Heart left ventricle (tissue), 16 donors: ENCODE measurements around the gene CEP83. TPM values are rescaled to one million over a fixed set of nuclear protein-coding genes. Genes with fewer than 3 reads are reported as not detected.

Experiments
- ATAC-seq, 4 donors: fragments of 200-7000 bp; cut with Tn5 transposase; one replicate each; pipeline ENCODE4 v1.9.1; 2020 to 2022; ENCODE audit warnings: moderate library complexity in 4 of 4, mild to moderate bottlenecking in 3 of 4, moderate number of reproducible peaks in 1 of 4
- DNase-seq, 5 donors: peaks; one replicate each; pipeline ENCODE4 v3.0.0-alpha.2; 2020
- H3K27ac ChIP-seq, 12 donors: fragments of 200-600 bp; sonication (generic) in 4 of 12; one replicate each; pipeline versions ENCODE4 v1.5.0 to v1.8.0; 2016 to 2022; ENCODE audit warnings: mild to moderate bottlenecking in 2 of 12
- H3K27me3 ChIP-seq, 9 donors: fragments of 200-600 bp; sonication (generic) in 2 of 9; one replicate each; pipeline versions ENCODE4 v1.5.1 to v1.8.0; 2016 to 2022; ENCODE audit warnings: mild to moderate bottlenecking in 3 of 9
- H3K36me3 ChIP-seq, 9 donors: fragments of 200-600 bp; sonication (generic) in 2 of 9; one replicate each; pipeline versions ENCODE4 v1.5.0 to v1.8.0; 2018 to 2022; ENCODE audit warnings: mild to moderate bottlenecking in 2 of 9
- H3K4me1 ChIP-seq, 12 donors: fragments of 200-600 bp; sonication (generic) in 4 of 12; one replicate each; pipeline versions ENCODE4 v1.5.0 to v1.8.0; 2016 to 2022; ENCODE audit warnings: mild to moderate bottlenecking in 3 of 12
- H3K4me3 ChIP-seq, 12 donors: fragments of 200-600 bp; sonication (generic) in 4 of 12; one replicate each; pipeline versions ENCODE4 v1.5.0 to v1.8.0; 2017 to 2022; ENCODE audit warnings: mild to moderate bottlenecking in 9 of 12, moderate library complexity in 4 of 12
- H3K9me3 ChIP-seq, 12 donors: fragments of 200-600 bp; sonication (generic) in 4 of 12; one replicate each; pipeline versions ENCODE4 v1.5.0 to v1.8.0; 2016 to 2022; ENCODE audit warnings: mild to moderate bottlenecking in 1 of 12
- CTCF ChIP-seq, 12 donors: fragments of 200-600 bp; sonication (generic) in 4 of 12; IDR thresholded peaks; one replicate each; pipeline versions ENCODE4 v1.5.0 to v1.8.0; 2018 to 2022; ENCODE audit warnings: antibody characterized with exemption in 12 of 12, mild to moderate bottlenecking in 5 of 12
- POLR2A ChIP-seq, 2 donors: fragments of 450-650 bp; IDR thresholded peaks; one replicate each; pipeline ENCODE4 v1.6.1; 2017; ENCODE audit warnings: antibody characterized with exemption in 2 of 2, mild to moderate bottlenecking in 2 of 2, moderate library complexity in 2 of 2
- WGBS, 4 donors: extraction: QIAGEN DNeasy Blood & Tissue Kit in 2 of 4; methylation state at CpG; one replicate each; pipeline versions ENCODE4 v1.1.5 to v1.1.7; 2013 to 2018; 5-methylcytosine and 5-hydroxymethylcytosine counted together
- intact Hi-C, 10 donors: fragments of 100-400 bp; cut with DNase I; formaldehyde crosslinking; loops; one replicate each; pipeline versions ENCODE4 v1.11.1 to v1.14.2; 2022
- polyA plus RNA-seq, 2 donors: library from polyadenylated mRNA; stranded (reverse); fragments of 200-250 nt; gene quantifications; one replicate each; pipeline ENCODE4 v1.2.3, GENCODE V29; 2013
- total RNA-seq, 9 donors: library from RNA; depleted of rRNA in 2 of 9; stranded (reverse); fragments of >200 nt in 2 of 9; fragmentation: NEBNext Ultra II Directional in 3 of 9; extraction: Animal tissue kit (Norgen Biotek cat#: 25700) in 3 of 9; gene quantifications; one replicate each; pipeline versions ENCODE4 v1.1.0 to v1.2.4, GENCODE V29; 2016 to 2023
- donor health status: ischemic (EF 13 %, LVEDD 7.1; RV severe dilation, severe dysfunction).
- donor health status: healthy with polysubstance abuse.
- donor health status: DM: no; HTN: yes; CAD: no.
- donor health status: DM: no; HTN: no; CAD: no.
- donor health status: ischemic (EF 25% LVEDD 6.9; RV normal size, moderate dysfunction).
- donor health status: ischemic (EF 25% LVEDD 5.7; RV mildly dilated, moderate dysfunction).
- donor health status: healthy.
- donor health status: DM: yes; HTN: yes; CAD: no.
- donor health status: ischemic (EF 35%, LVEDD 5.7; RV mildly dilated, moderate dysfunction).
- donor health status: nonischemic (EF 11% LVEDD 7.7; RV severe dilation, severe dysfunction).
- donor health status: DM: yes; HTN: yes; CAD: no.
- donor health status: PGD.
- donor health status: ischemic (EF 29% LVEDD 5.4; RV normal size, mild dysfunction).
- donor health status: nonischemic (EF 23%, LVEDD 6.1; RV moderate dilation, normal function).

The CEP83 gene
- total and polyA plus RNA-seq, 11 donors, result 5.4 to 13.4 (median 9.5) TPM

- intact Hi-C loops, result loop anchor here in 1 of 10 donors (10.0 kb wide), 1 partner anchor 157 kb away; no protein-coding TSS in a partner anchor
- 42 to 68% (median 62%) methylated on average over 3 of the region's 3 CpGs for WGBS, 4 donors
- Histone ChIP-seq H3K36me3 (no peaks in the 10 kb centered on the region), H3K27ac (peak overlapping the region in 10 of 12 donors; percentile 20 to 87 (median 62)), H3K9me3 (no peaks in the 10 kb centered on the region), H3K4me3 (no peak overlapping the region), H3K27me3 (no peaks in the 10 kb centered on the region), H3K4me1 (peaks cover 0 to 74% (median 24%) of the 10 kb centered on the region in 12 donors)
- ATAC-seq, result no peak
- TF ChIP-seq POLR2A (IDR thresholded peaks at IDR 0.05), result no peak
- no peak for TF ChIP-seq CTCF (IDR thresholded peaks at IDR 0.05)
- no peak for DNase-seq
Observed at GRCh38 chr12:94267537-94267872, 192.2 kb downstream of the CEP83 start.

- intact Hi-C loops, result loop anchor here in 1 of 10 donors (10.0 kb wide), 1 partner anchor 158 kb away; no protein-coding TSS in a partner anchor
- Histone ChIP-seq H3K27me3 (no peaks in the 10 kb centered on the region), H3K4me1 (peaks cover under 1 to 74% (median 27%) of the 10 kb centered on the region in 12 donors), H3K27ac (peak overlapping the region in 11 of 12 donors; percentile 17 to 87 (median 61)), H3K4me3 (no peak overlapping the region), H3K36me3 (no peaks in the 10 kb centered on the region), H3K9me3 (no peaks in the 10 kb centered on the region)
- TF ChIP-seq POLR2A (IDR thresholded peaks at IDR 0.05), result no peak
- no peak for TF ChIP-seq CTCF (IDR thresholded peaks at IDR 0.05)
- no peak for DNase-seq
- peak in 2 of 4 donors; percentile 2 to 24 for ATAC-seq
- WGBS, 4 donors, result 66 to 73% (median 70%) methylated on average over 11 of the region's 11 CpGs
Observed at GRCh38 chr12:94266796-94267536, 192.7 kb downstream of the CEP83 start.

- intact Hi-C loops, result loop anchor here in 1 of 10 donors (10.0 kb wide), 1 partner anchor 159 kb away; no protein-coding TSS in a partner anchor
- Histone ChIP-seq H3K4me1 (peaks cover 8 to 77% (median 35%) of the 10 kb centered on the region in 12 donors), H3K36me3 (peaks cover 0 to 2% (median 0%) of the 10 kb centered on the region in 9 donors), H3K27ac (peak overlapping the region in 6 of 12 donors; percentile 29 to 87 (median 72)), H3K27me3 (no peaks in the 10 kb centered on the region), H3K9me3 (no peaks in the 10 kb centered on the region), H3K4me3 (no peak overlapping the region)
- DNase-seq (peak in 1 of 5 donors; percentile 31), ATAC-seq (no peak)
- TF ChIP-seq CTCF (IDR thresholded peaks at IDR 0.05) (no peak), POLR2A (IDR thresholded peaks at IDR 0.05) (no peak)
- WGBS, 4 donors, result 84 to 92% (median 90%) methylated on average over 11 to 14 of the region's 14 CpGs
Observed at GRCh38 chr12:94265966-94266745, 193.5 kb downstream of the CEP83 start.

GRCh38 chr12:94265539-94265938, 194.1 kb downstream of the CEP83 start:
- no peak for ATAC-seq
- H3K9me3 ChIP-seq, result no peaks in the 10 kb centered on the region
- intact Hi-C loops, result loop anchor here in 1 of 10 donors (10.0 kb wide), 1 partner anchor 159 kb away; no protein-coding TSS in a partner anchor
- H3K4me1 ChIP-seq, result peaks cover 9 to 77% (median 39%) of the 10 kb centered on the region in 12 donors
- TF ChIP-seq CTCF (IDR thresholded peaks at IDR 0.05) (no peak), POLR2A (IDR thresholded peaks at IDR 0.05) (no peak)
- H3K36me3 ChIP-seq, result peaks cover 0 to 8% (median 0%) of the 10 kb centered on the region in 9 donors
- no peak for DNase-seq
- peak overlapping the region in 3 of 12 donors; percentile 27 to 87 (median 47) for H3K27ac ChIP-seq
- H3K27me3 ChIP-seq, result no peaks in the 10 kb centered on the region
- no peak overlapping the region for H3K4me3 ChIP-seq
- 52 to 62% (median 58%) methylated on average over 7 of the region's 7 CpGs for WGBS, 4 donors
